Measurements from ENCODE around the gene SSRP1. TPM values are rescaled to one million over a fixed set of nuclear protein-coding genes. Genes with fewer than 3 reads are reported as not detected.

The SSRP1 gene
- total and polyA plus RNA-seq, 9 of the 15 experiments (the other 6 are each of a cell fraction or from before 2014, with no cell fraction given), result 91.1 to 416 (median 245) TPM

- no peak; the same call in 1 of the 2 replicates for TF ChIP-seq HMGXB4 (CRISPR knock-in tag; IDR thresholded peaks at IDR 0.05)
- TF ChIP-seq KDM5B (IDR thresholded peaks at IDR 0.05; ENCODE audit: insufficient replicate concordance, low read depth, low read length), result peak; percentile 83
- no peak for TF ChIP-seq HBP1 (CRISPR knock-in tag; IDR thresholded peaks at IDR 0.05)
- TF ChIP-seq ZBTB43 (CRISPR knock-in tag; IDR thresholded peaks at IDR 0.05), result 0 out of 2 replicates have a peak, but pooled peaks have one; percentile 42
- TF ChIP-seq RCOR1 (IDR thresholded peaks at IDR 0.05; ENCODE audit: borderline replicate concordance in 1 of 2, low read depth in 2 of 2, low read length in 2 of 2), result 0 out of 4 replicates have a peak, but pooled peaks of 1 of the 2 experiments have one; percentile 10
- no peak; the same call in 1 of the 2 replicates for TF ChIP-seq ARID1B (IDR thresholded peaks at IDR 0.05)
- peak; percentile 86 for TF ChIP-seq SMAD1 (IDR thresholded peaks at IDR 0.05; ENCODE audit: low read depth, low read length, partially characterized antibody)
- no peak for TF ChIP-seq ZFP36 (IDR thresholded peaks at IDR 0.05; ENCODE audit: low read depth, low read length, partially characterized antibody)
- TF ChIP-seq HCFC1 (IDR thresholded peaks at IDR 0.05; ENCODE audit: low read depth, low read length), result peak; percentile 61
- no peak for TF ChIP-seq ZNF347 (CRISPR knock-in tag; IDR thresholded peaks at IDR 0.05; ENCODE audit: low read depth)
- TF ChIP-seq L3MBTL2 (IDR thresholded peaks at IDR 0.05), result peak; percentile 57; the same call in 1 of the 2 replicates
- no peak for TF ChIP-seq HDAC8 (tag; IDR thresholded peaks at IDR 0.05)
- TF ChIP-seq HMGN3 (IDR thresholded peaks at IDR 0.05; ENCODE audit: borderline replicate concordance, extremely low read depth, insufficient read length, low read depth, low read length), result peak; percentile 83
- no peak for TF ChIP-seq C11orf30 (IDR thresholded peaks at IDR 0.05; ENCODE audit: low read depth)
- TF ChIP-seq ZNF57 (CRISPR knock-in tag; IDR thresholded peaks at IDR 0.05), result no peak
- no peak for TF ChIP-seq ETV6 (IDR thresholded peaks at IDR 0.05; ENCODE audit: borderline replicate concordance in 1 of 2, low read depth in 2 of 2, low read length in 1 of 2)
- no peak for TF ChIP-seq ETV6 (CRISPR knock-in tag; IDR thresholded peaks at IDR 0.05; ENCODE audit: borderline replicate concordance)
- TF ChIP-seq CREB3L1 (IDR thresholded peaks at IDR 0.05; ENCODE audit: borderline replicate concordance, low read depth), result peak; percentile 91; the same call in 1 of the 2 replicates
Measured at GRCh38 chr11:57324886-57325734, 10.6 kb downstream of the SSRP1 start, which contains the start of gene TNKS1BP1 (continued).

Measured in K562 (cell line).